CD4-positive, alpha-beta T cell treated with Interleukin-12 subunit alpha and Interleukin-12 subunit beta, for 1 hour (primary cell): ENCODE results near the gene GALNT17.

Source experiments
- DNase-seq: peaks from one replicate; pipeline ENCODE4 v3.0.0-alpha.2; 2020

Gene GALNT17

DNA sequence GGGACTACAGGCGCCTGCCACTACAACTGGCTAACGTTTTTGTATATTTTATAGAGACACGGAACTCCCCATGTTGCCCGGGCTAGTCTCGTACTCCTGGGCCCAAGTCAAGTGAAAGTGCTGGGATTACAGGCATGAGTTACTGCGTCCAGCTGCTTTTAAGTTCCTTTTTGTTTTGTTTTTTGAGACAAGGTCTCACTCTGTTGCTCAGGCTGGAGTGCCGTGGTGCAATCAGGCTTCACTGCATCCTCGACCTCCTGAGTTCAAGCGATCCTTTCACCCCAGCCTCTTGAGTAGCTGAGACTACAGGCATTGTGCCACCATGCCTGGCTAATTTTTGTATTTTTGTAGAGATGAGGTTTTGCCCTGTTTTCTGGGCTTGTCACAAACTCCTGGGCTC lies 155.0 kb downstream of the GALNT17 start:
- DNase-seq, result no peak

GRCh38 chr7:71290452-71290851 lies 158.5 kb downstream of the GALNT17 start:
- no peak for DNase-seq

GRCh38 chr7:71298378-71298777 lies 166.4 kb downstream of the GALNT17 start:
- DNase-seq, result no peak

DNA sequence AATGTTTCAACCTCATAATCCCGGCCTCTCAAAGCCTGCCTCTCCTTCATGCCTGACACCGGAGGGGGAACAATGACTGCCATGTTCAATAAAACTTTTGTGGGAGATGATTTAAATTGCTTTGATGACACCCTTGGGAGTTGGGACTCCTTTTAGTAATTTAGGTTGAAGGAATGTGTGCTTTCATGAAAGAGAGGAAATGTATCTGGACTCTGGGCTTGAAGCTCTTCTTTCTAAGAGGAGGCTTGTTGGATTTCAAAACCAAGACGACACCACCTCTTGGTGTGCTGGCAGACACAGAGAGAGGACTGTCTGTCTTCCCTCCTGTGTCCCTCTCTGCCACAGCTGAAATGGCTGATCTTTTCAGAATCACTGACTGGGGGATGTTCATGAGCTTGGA lies 168.1 kb downstream of the GALNT17 start:
- no peak for DNase-seq

DNA sequence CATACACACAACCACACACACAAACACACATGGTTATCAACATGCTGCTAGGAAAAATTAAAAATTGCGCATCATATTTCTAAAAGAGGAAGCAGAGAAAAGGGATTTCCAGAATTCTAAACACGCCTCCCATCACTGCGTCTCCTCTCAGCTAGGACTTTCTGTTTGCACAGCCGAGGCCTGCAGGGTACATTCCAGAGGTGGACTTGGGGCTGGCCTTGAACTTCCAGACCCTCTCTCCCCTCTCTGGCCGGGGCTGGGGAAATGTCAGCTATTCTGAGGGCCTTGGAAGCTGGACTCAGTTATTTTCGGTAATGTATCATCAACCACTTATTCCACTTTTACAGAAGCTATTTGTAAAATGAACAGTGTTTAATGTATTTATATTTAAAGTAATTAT lies 168.7 kb downstream of the GALNT17 start:
- no peak for DNase-seq

DNA sequence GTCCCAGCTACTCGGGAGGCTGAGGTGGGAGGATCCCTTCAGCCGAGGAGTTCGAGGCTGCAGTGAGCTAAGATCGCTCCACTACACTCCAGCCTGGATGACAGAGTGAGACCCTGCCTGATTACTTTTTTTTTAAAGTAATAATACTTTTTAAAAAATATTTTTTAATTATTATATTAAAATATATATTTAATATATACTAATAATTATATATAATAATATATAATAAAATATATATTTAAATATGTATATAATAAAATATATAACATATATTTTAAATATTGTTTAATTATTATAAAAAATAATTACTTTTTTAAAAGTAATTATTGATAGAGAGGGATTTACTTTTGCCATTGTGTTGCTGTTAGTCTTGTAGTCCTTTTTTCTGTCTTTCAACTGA lies 169.2 kb downstream of the GALNT17 start:
- no peak for DNase-seq

DNA sequence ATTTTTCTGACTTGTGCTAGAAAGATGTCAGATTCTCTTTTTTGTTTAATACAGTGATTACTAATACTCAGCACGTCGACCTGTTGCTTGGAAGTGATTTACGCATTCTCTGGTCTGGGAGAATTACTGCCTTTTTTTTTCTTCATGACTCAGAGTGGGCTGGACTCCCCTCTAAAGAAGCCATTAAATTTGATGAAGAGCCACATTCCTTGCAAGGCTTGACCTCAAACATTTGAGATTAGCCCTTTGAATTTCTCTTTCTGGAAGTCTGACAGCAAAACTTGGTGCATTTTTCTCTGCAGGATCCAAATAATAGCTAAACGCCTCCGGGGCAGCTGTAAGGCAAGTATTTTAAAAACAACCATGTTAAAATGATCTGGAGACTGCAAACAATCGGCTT lies 171.6 kb downstream of the GALNT17 start:
- no peak for DNase-seq

DNA sequence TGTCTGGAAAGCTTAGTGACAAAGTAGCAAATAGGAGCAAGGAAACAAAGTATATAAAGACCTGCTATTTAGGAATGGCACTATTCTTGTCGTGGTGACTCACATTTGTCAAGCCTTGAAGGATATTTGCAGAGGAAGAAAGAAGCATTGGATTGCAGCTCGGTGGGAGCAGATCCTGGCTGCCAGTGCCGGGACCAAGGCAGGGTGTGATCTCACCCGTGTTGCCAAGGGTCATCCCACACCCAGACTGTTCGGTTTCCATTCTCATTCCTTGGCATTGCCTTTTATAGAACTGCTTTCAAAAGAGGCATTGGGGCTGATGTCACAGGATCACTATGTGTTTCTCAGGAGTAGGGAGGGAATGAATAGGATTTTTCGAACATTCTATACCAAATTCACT lies 176.2 kb downstream of the GALNT17 start:
- no peak for DNase-seq

GRCh38 chr7:71311576-71311975 lies 179.6 kb downstream of the GALNT17 start:
- DNase-seq, result no peak

DNA sequence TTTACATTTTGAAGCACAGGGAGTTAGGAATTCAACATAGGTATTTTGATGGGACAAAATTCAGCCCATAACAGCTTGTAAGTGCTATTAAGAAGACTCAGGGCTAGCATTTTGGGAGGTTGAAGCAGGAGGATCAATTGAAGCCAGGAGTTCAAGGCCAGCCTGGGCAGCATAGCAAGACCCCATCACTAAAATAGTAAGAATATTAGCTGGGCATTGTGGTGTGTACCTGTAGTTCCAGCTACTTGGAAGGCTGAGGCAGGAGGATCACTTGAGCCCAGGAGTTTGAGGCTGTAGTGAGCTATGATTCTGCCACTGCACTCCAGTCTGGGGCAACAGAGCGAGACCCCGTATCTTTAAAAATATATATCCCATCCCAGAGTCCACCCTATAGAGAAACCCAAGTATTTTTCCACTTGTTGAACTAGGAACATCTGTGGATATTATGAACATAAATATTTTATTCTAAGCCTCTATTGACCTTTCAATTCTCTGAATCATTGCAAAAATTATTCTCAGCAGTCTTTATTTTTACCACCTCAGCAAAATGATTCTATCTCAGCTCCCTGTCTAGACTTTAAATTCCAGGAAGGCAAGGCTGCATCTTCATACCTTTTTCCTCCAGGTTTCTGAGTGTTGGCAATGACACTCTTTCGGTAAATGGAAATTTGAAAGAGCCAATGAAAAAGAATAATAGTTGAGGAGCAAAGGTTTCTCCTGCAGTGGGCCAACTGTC lies 181.0 kb downstream of the GALNT17 start:
- no peak for DNase-seq

DNA sequence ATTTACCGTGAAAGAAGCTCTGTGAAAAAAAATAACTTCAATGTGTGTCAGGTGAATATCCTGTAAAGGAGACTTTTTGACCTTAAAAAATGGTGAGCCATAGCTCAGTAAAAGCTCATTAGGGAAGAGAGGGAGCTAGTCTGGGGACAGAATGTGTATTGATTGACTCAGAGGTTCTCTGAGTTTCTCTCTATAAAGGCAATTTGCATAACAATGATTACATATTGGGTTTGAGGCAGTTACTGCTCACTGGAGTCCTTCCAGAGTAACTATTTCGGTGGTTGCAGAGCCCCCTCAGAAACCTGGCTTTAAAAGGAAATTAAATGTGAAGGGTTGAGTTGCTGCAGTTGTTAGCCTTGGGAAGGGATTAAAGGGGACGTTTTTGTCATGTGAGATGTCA lies 181.6 kb downstream of the GALNT17 start:
- no peak for DNase-seq

- DNase-seq, result no peak
These were observed 189.0 kb downstream of the GALNT17 start for GRCh38 chr7:71320916-71321315.

DNA sequence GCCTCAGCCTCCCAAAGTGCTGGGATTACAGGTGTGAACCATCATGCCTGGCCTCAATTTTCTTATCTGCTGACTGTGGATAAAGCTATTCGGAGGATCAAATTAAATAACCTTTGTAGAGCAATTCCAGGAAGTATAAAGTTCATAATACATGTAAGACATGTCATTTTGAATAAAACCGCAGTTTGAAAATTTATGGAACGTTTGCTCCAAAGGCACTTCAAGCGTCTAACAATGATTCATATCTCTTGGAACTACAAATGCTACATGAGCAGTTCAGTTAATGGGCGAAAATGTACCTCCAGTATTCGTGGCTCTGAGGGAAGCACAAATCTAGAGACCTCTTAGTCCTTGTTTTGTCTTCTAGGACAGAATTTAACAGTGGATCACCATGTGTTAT lies 190.3 kb downstream of the GALNT17 start:
- no peak for DNase-seq

DNA sequence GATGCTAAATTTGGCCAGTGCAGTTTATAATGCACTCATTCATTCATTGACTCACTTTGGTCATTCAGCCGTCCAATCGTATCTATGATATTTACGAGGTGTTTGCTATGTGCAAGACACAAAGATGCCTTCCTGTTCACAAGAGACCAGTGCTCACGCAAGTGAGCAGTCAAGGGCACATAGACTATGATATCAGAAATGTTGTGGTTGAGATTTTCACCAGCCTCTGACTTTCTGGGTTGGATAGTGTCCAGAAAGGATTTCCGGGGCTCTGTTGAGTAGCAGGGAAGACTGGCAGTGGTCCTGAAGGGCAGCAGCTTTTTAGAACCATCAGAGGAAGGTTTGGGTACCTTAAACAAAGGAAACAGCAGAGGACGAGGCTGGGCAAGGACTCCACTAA lies 191.8 kb downstream of the GALNT17 start:
- no peak for DNase-seq

GRCh38 chr7:71325151-71325550 lies 193.2 kb downstream of the GALNT17 start:
- no peak for DNase-seq

DNA sequence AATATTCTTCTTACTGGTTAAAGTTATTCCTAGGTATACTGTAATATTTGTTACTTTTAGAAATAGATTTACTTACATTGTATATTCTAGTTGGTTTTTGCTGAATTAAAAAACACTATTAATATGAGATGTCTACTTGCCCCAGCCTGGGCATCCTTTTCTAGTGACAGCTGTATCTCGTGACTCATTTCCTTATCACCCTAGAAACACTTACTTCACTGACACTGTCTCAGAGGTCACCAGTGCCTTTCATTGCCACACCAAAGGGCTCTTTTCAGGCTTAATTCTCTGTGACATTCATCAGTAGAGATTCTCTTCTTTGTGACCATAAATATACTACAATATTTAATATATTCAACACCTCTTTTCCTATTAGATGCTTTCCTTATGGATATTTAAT lies 194.7 kb downstream of the GALNT17 start:
- DNase-seq, result no peak

DNA sequence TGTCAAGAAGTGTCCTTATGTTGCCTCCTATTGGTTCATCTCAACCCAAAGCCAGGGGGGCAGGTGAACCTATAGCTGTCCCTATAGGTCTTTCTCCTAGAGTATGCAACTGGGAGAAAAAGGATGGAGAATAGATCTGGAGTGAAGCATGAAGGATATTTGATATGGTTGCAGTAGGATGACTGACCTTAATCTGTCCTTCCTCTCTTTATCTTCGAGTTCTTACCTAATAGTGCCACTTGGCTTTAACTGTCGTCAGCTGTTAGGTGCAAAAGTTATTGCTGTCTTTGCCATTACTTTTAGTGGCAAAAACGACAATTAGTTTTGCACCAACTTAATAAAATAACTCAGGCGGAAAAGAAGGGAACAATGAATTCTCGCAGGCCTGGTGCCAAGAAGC lies 196.0 kb downstream of the GALNT17 start:
- DNase-seq, result no peak

- no peak for DNase-seq
These were observed 197.2 kb downstream of the GALNT17 start for GRCh38 chr7:71329030-71329660.

GRCh38 chr7:71332207-71332606 lies 200.3 kb downstream of the GALNT17 start:
- DNase-seq, result no peak

- DNase-seq, result no peak
These were observed 202.6 kb downstream of the GALNT17 start for GRCh38 chr7:71334541-71334940.

DNA sequence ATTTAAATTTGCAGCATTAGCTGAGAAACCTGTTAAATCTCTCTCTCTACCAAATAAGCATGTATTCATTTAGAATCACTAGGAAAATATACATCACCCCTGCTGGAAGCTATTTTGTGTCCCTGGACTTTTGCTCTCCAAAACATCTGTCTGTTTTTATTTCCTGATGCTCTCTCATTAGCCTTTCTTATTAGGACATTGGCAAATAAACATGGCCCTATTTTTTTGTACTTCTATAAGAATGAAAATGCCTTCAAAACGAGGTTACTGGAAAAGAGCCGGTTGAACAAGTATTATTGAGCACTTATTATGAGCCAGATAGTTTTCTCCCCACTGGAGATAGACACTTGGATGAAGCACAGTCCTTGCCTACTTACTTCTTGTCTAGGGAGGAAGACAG lies 206.9 kb downstream of the GALNT17 start:
- DNase-seq, result no peak

GRCh38 chr7:71339924-71340323 lies 208.0 kb downstream of the GALNT17 start:
- DNase-seq, result no peak

DNA sequence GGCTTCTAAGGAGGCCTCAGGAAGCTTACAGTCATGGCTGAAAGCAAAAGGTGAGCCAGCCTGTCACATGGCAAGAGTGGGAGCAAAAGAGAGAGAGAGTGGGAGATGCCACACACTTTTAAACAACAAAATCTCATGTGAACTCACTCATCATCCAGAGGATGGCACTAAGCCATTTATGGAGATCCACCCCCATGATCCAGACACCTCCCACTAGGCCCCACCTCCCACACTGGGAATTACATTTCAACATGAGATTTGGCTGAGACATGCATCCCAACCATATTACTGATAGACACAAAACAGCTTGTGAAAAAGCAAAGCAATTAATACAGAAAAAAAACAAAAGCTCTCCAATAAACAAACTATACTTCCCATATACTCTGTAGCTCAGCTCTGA lies 210.3 kb downstream of the GALNT17 start:
- no peak for DNase-seq

GRCh38 chr7:71343039-71343438 lies 211.1 kb downstream of the GALNT17 start:
- DNase-seq, result no peak

DNA sequence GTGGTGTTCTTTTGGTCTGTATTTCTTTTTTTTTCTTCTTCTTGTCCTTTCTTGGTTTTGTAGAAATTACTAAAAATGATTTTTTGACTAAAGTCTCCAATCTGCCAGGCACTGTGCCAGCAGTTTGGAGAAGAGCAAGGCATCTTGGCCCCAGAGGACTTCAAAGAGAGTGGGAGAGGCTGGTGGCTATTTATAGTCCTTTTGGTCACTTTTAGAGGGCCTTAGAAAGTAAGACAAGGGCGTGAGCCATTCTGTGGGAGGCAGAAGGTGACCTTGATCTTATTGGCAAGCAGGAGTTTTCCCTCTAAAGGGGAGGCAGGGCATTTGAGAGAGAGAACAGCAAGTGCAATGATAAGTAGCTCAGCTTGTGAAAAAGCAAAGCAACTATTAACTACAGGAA lies 211.9 kb downstream of the GALNT17 start:
- no peak for DNase-seq
